SK-N-SH (cell line): ENCODE results near the gene EIF3A. TPM values are rescaled to one million over a fixed set of nuclear protein-coding genes. Genes with fewer than 3 reads are reported as not detected.

ENCODE experiments used
- CTCF ChIA-PET: fragments of 300-600, 350-600 bp; formaldehyde crosslinking; extraction: SDS; loops from one replicate; lab custom pipeline; 2021; lab: Yijun Ruan, JAX
- POLR2A ChIA-PET: fragments of 350-600 bp; sonication (Branson Sonifier 250); formaldehyde crosslinking; extraction: SDS; loops from one replicate; lab custom pipeline; 2020; ENCODE audit warnings: antibody characterized with exemption, inconsistent platforms; lab: Yijun Ruan, JAX
- DNase-seq: peaks from one replicate; pipeline ENCODE4 v3.0.0; 2012
- H2AFZ ChIP-seq: fragments of 200-600 bp; sonication (generic); 2 replicates; pipeline ENCODE4 v1.8.1; 2016; ENCODE audit warnings: antibody characterized with exemption, mild to moderate bottlenecking, low read depth
- H3F3A ChIP-seq: fragments of 200-600 bp; sonication (generic); replicated peaks from 2 replicates; pipeline ENCODE3; 2016; ENCODE audit warnings: antibody characterized with exemption, mild to moderate bottlenecking; ENCODE audit not compliant: insufficient read depth
- H3K27ac ChIP-seq, 2 experiments: fragments of 200-500 bp in 1 of 2; fragments of 200-600 bp in 1 of 2; sonication (Bioruptor generic) in 1 of 2; sonication (generic), shearing (Covaris generic) in 1 of 2; 2 replicates each; pipeline versions ENCODE4 v1.5.1 to v1.6.1; 2014 to 2016; ENCODE audit warnings: low read depth in 2 of 2, inconsistent platforms in 1 of 2, low read length in 1 of 2, mild to moderate bottlenecking in 1 of 2, mixed read lengths in 1 of 2
- H3K27me3 ChIP-seq: fragments of 200-600 bp; sonication (generic), shearing (Covaris generic); 2 replicates; pipeline ENCODE4 v1.6.1; 2016; ENCODE audit warnings: mixed run types; ENCODE audit not compliant: insufficient read depth
- H3K36me3 ChIP-seq, 2 experiments: fragments of 200-500 bp in 1 of 2; fragments of 200-600 bp in 1 of 2; sonication (Bioruptor generic) in 1 of 2; sonication (generic) in 1 of 2; replicated peaks in 1 of 2; 2 replicates each; pipeline versions ENCODE3 to v1.5.1; 2014 to 2016; ENCODE audit warnings: low read length in 1 of 2, mild to moderate bottlenecking in 1 of 2; ENCODE audit not compliant: insufficient read depth in 2 of 2, control insufficient read depth in 1 of 2
- H3K4me1 ChIP-seq, 2 experiments: fragments of 200-500 bp in 1 of 2; fragments of 200-600 bp in 1 of 2; sonication (Bioruptor generic) in 1 of 2; sonication (generic), shearing (Covaris generic) in 1 of 2; 2 replicates each; pipeline versions ENCODE4 v1.5.1 to v1.6.1; 2014 to 2016; ENCODE audit warnings: low read depth in 1 of 2, low read length in 1 of 2, mixed run types in 1 of 2; ENCODE audit not compliant: insufficient read depth in 2 of 2, control insufficient read depth in 1 of 2
- H3K4me2 ChIP-seq: fragments of 200-600 bp; sonication (generic), shearing (Covaris generic); 2 replicates; pipeline ENCODE4 v1.6.1; 2017; ENCODE audit warnings: mixed run types
- H3K4me3 ChIP-seq, 2 experiments: fragments of 200-500 bp in 1 of 2; fragments of 200-600 bp in 1 of 2; sonication (Bioruptor generic) in 1 of 2; sonication (generic), shearing (Covaris generic) in 1 of 2; 2 replicates each; pipeline versions ENCODE4 v1.5.1 to v1.8.1; 2014 to 2016; ENCODE audit warnings: low read depth in 2 of 2, inconsistent platforms in 1 of 2, low read length in 1 of 2, mild to moderate bottlenecking in 1 of 2, mixed read lengths in 1 of 2, moderate library complexity in 1 of 2
- H3K79me2 ChIP-seq: fragments of 200-600 bp; sonication (generic); 2 replicates; pipeline ENCODE4 v1.8.1; 2017; ENCODE audit warnings: mild to moderate bottlenecking; ENCODE audit not compliant: insufficient read depth
- H3K9ac ChIP-seq: fragments of 200-600 bp; sonication (generic); 2 replicates; pipeline ENCODE4 v1.6.1; 2017; ENCODE audit warnings: mixed run types
- H3K9me2 ChIP-seq: fragments of 200-600 bp; sonication (generic); 2 replicates; pipeline ENCODE4 v1.6.1; 2017; ENCODE audit warnings: mixed run types
- H3K9me3 ChIP-seq: fragments of 200-600 bp; sonication (generic); 2 replicates; pipeline ENCODE4 v1.6.1; 2017; ENCODE audit warnings: mixed run types, mild to moderate bottlenecking, moderate library complexity
- H4K20me1 ChIP-seq: fragments of 200-600 bp; sonication (generic); 2 replicates; pipeline ENCODE4 v1.6.1; 2017; ENCODE audit warnings: mild to moderate bottlenecking, mixed run types; ENCODE audit not compliant: insufficient read depth
- CHD2 ChIP-seq: fragments of 150-350 bp; IDR thresholded peaks from 2 replicates; pipeline ENCODE4 v1.6.1; 2018; ENCODE audit warnings: low read length; ENCODE audit not compliant: partially characterized antibody
- ELF1 ChIP-seq: IDR thresholded peaks from 2 replicates; pipeline ENCODE4 v1.4.0; 2012
- EP300 ChIP-seq, 2 experiments: IDR thresholded peaks; 2 replicates each; pipeline versions ENCODE4 v1.4.0 to v1.6.1; 2012; ENCODE audit warnings: borderline replicate concordance in 1 of 2, low read depth in 1 of 2, low read length in 1 of 2
- EZH2phosphoT487 ChIP-seq: fragments of 200-600 bp; sonication (generic); IDR thresholded peaks from 2 replicates; pipeline ENCODE4 v1.6.1; 2017; ENCODE audit warnings: low read depth, mixed run types, mild to moderate bottlenecking, antibody characterized with exemption, moderate library complexity, borderline replicate concordance
- FOSL2 ChIP-seq: IDR thresholded peaks from 2 replicates; pipeline ENCODE4 v1.4.0; 2012; ENCODE audit warnings: low read depth, mild to moderate bottlenecking, moderate library complexity, borderline replicate concordance
- FOXM1 ChIP-seq: IDR thresholded peaks from 2 replicates; pipeline ENCODE4 v1.4.0; 2012; ENCODE audit warnings: low read depth, mild to moderate bottlenecking
- GABPA ChIP-seq: IDR thresholded peaks from 2 replicates; pipeline ENCODE4 v1.4.0; 2012; ENCODE audit warnings: low read depth, mild to moderate bottlenecking
- JUND ChIP-seq: IDR thresholded peaks from 2 replicates; pipeline ENCODE4 v1.4.0; 2012
- MAX ChIP-seq: IDR thresholded peaks from 2 replicates; pipeline ENCODE4 v1.4.0; 2012; ENCODE audit warnings: low read depth
- MEF2A ChIP-seq: IDR thresholded peaks from 2 replicates; pipeline ENCODE4 v1.4.0; 2012; ENCODE audit warnings: low read depth, borderline replicate concordance
- MXI1 ChIP-seq: IDR thresholded peaks from 2 replicates; pipeline ENCODE4 v1.6.1; 2012; ENCODE audit warnings: mild to moderate bottlenecking, low read depth, low read length, improper control_type of control experiment
- NRF1 ChIP-seq: IDR thresholded peaks from 2 replicates; pipeline ENCODE4 v1.6.1; 2012; ENCODE audit warnings: low read depth, mild to moderate bottlenecking, low read length
- POLR2AphosphoS5 ChIP-seq: IDR thresholded peaks from 2 replicates; pipeline ENCODE4 v1.6.1; 2012; ENCODE audit warnings: low read depth, low read length
- RAD21 ChIP-seq: IDR thresholded peaks from 2 replicates; pipeline ENCODE4 v1.6.1; 2012; ENCODE audit warnings: mild to moderate bottlenecking, low read length
- REST ChIP-seq: IDR thresholded peaks from 2 replicates; pipeline ENCODE4 v1.6.1; 2012; ENCODE audit warnings: mild to moderate bottlenecking, low read depth, low read length, moderate library complexity
- RXRA ChIP-seq: IDR thresholded peaks from 2 replicates; pipeline ENCODE4 v1.4.0; 2012; ENCODE audit warnings: low read depth, mild to moderate bottlenecking, borderline replicate concordance
- TAF1 ChIP-seq: IDR thresholded peaks from 2 replicates; pipeline ENCODE4 v1.6.1; 2012; ENCODE audit warnings: low read depth, mild to moderate bottlenecking, low read length, moderate library complexity, borderline replicate concordance
- TEAD4 ChIP-seq: IDR thresholded peaks from 2 replicates; pipeline ENCODE4 v1.4.0; 2012; ENCODE audit warnings: mild to moderate bottlenecking, borderline replicate concordance; ENCODE audit not compliant: insufficient read depth
- YY1 ChIP-seq: IDR thresholded peaks from 2 replicates; pipeline ENCODE4 v1.4.0; 2012; ENCODE audit warnings: low read depth, mild to moderate bottlenecking
- ZBTB33 ChIP-seq: IDR thresholded peaks from 2 replicates; pipeline ENCODE4 v1.4.0; 2012; ENCODE audit warnings: low read depth, borderline replicate concordance
- WGBS: methylation state at CpG from one replicate; pipeline ENCODE4 v1.1.6; 2017; ENCODE audit warnings: low lambda C conversion rate; 5-methylcytosine and 5-hydroxymethylcytosine counted together
- polyA plus RNA-seq, 3 experiments: library from polyadenylated mRNA; depleted of rRNA; stranded (reverse); fragments of >200 nt; gene quantifications; 2 replicates each; pipeline ENCODE4 v1.2.3, GENCODE V29; 2012

Gene EIF3A
- polyA plus RNA-seq, 1 of the 3 experiments (the other 2 are of a cell fraction) = 25.8 TPM

DNA sequence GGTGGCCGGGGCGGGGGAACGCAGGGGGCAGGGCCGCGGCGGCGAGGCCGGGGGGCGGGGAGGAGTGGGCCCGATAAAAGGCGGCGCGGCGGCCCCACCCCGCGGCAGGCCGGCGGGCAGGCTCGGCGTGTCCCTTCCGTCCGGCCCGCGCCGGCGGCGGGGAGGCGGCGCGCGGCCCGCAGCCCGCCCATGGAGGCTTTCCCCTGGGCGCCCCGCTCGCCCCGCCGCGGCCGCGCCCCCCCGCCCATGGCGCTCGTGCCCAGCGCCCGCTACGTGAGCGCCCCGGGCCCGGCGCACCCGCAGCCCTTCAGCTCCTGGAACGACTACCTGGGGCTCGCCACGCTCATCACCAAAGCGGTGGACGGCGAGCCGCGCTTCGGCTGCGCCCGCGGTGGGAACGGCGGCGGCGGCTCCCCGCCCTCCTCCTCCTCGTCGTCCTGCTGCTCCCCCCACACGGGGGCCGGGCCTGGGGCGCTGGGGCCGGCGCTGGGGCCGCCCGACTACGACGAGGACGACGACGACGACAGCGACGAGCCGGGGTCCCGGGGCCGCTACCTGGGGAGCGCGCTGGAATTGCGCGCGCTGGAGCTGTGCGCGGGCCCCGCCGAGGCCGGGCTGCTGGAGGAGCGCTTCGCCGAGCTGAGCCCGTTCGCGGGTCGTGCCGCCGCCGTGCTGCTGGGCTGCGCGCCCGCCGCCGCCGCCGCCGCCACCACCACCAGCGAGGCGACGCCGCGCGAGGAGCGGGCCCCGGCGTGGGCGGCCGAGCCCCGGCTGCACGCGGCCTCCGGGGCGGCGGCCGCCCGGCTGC, 50.8 kb downstream of the EIF3A start, which contains the start of gene NANOS1:
TSS of gene NANOS1 (plus strand) at position 102 of the 808 bp plus-strand sequence. CDS start at position 190, 88 bp downstream.
- 3% methylated on average over 22 of the region's 136 CpGs for WGBS
- Histone ChIP-seq H3F3A (peaks cover 48% of the 10 kb centered on the region), H3K4me3 (peak within 1 kb of the TSS; percentile 55 to 64), H3K27me3 (no peaks in the 10 kb centered on the region), H4K20me1 (peaks cover 45% of the 10 kb centered on the region), H3K4me2 (peak within 1 kb of the TSS; percentile 75; the same call in 1 of the 2 replicates), H3K36me3 (peaks cover 26% of the 10 kb centered on the region in 2 experiments), H3K27ac (peak within 1 kb of the TSS in 1 of 2 experiments; percentile 73; a peak in 2 of 4 replicates), H3K9me3 (no peaks in the 10 kb centered on the region), H3K4me1 (peaks cover 16 to 29% of the 10 kb centered on the region in 2 experiments), H3K9me2 (no peaks in the 10 kb centered on the region), H3K9ac (no peak within 1 kb of the TSS), H2AFZ (no peak within 1 kb of the TSS), H3K79me2 (no peaks in the 10 kb centered on the region; the same call in 1 of the 2 replicates)
- POLR2A ChIA-PET = interaction anchor here (0.8 to 1.7 kb wide), 4 partner anchors 23 to 275 kb away, joined by 3 to 9 read pairs (median 4); partner anchors contain the start of gene CACUL1
- CTCF ChIA-PET = interaction anchor here (0.8 to 2.4 kb wide), 6 partner anchors 19 to 228 kb away, joined by 3 to 9 read pairs (median 3); no protein-coding TSS in a partner anchor
- no peak for TF ChIP-seq MEF2A
- TF ChIP-seq GABPA = no peak
- TF ChIP-seq EZH2phosphoT487 = no peak
- TF ChIP-seq MAX = no peak
- TF ChIP-seq POLR2AphosphoS5 = no peak
- no peak for TF ChIP-seq EP300 (IDR thresholded peaks at IDR 0.05; ENCODE audit: borderline replicate concordance in 1 of 2, low read depth in 1 of 2, low read length in 1 of 2)
- no peak for TF ChIP-seq YY1
- TF ChIP-seq RXRA = no peak
- TF ChIP-seq CHD2 = no peak
- no peak for TF ChIP-seq ELF1
- no peak for TF ChIP-seq JUND
- TF ChIP-seq MXI1 = no peak
- TF ChIP-seq NRF1 = no peak
- TF ChIP-seq RAD21 = no peak
- TF ChIP-seq ZBTB33 = no peak
- no peak for TF ChIP-seq TAF1
- TF ChIP-seq FOXM1 = no peak
- no peak for TF ChIP-seq FOSL2
- TF ChIP-seq TEAD4 = no peak
- no peak for TF ChIP-seq REST
- DNase-seq = no peak
